ENCODE results near the gene SELENOP.
"Not testable (repeated sequence)": the region's sequence is repeated elsewhere in the genome, so short reads cannot be mapped to it uniquely, and the experiment has no call there.

The SELENOP gene

DNA sequence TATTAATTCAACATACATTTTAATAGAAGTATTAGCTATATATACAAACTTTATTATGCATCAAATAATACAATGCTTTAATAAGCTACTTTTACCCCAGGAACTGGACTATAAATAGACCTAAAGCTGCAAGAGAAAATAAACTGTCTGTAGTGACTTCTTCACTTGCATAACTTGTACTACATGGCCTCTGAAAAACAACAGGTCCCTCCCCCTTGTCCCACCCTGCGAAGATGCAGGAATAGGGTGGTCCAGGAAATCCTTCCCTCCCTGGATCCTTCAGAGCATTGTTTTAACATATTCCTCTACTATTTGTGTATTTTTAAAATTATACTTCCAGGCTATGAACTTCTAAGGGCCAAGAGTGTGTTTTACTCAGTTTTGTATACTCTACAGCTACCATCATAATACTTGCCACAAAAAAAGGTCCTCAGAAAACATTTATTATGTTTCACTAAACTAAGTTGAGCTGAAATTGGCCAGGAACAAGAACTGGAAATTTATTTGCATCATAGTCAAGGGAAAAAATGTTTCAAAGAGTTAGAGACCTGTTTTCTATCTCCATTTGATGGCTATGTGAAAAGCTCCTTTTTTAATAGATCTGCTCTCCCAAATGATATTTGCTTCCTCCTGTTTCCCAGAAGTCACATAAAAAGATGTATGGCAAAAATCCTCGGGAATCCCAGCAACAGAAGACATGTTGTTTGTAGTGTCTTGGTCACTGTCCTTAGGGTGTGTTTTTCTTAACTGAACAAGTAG, 15.2 kb upstream of the SELENOP start:
- no peak for DNase-seq (ENCODE audit: low read depth)

DNA sequence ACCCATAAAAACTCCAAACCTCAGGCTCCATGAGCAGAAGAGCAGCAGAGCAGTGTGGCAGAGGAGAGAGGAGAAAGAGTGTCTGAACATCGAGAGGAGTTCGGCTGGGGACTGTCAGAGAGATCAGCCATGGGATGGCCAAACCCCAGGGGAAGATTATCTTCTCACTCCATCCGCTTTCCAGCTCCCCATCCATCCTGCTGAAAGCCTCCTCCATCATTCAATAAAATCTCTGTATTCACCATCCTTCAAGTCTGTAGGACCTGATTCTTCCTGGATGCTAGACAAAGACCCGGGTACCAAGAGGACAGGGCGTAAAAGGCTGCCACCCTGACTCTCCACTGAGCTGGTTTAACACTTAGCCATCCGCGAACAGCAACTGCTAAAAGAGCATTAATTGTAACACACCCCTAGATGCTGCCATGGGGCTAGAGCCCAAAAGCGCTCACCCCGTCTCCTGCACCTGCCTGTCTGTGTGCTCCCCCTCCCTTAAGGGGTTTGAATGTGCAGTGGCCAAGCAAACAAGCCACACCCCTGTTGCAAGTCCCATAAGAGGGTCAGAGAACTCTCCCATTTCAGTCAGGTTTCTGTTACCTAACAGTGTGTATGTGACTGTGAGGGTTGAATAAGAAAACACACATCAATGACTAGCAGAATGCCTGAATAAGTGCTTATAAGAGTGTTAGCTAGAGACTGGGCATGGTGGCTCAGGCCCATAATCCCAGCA, 13.9 kb upstream of the SELENOP start:
- no peak for DNase-seq (ENCODE audit: low read depth)

DNA sequence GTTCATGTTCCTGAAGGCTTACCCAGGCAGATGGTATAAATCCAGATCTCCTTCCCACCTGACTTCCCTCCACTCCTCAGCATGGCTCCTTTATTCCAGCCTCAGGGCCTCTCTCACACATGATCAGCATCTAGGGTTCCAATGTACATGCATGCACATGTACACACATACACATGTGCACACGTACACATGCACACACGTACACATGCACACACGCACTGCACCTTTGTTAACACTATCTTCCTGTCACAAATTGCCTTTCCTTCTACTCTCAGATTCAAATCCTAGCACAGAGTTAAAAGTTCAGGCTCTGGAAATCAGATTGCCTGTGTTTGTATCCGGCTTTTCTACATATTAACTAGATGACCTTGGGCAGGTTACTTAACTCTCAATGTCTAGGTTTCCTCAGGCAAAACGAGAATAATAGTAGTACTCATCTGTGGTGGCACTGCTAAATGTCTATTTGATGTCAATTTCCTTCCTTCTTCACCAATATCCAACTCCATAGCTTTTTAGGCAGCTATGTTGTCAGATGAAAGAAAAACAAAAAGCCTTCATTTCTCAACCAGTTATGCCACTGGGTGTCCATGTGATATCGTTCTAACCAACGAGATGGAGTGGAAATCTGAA, 12.8 kb upstream of the SELENOP start:
- DNase-seq (ENCODE audit: low read depth): no peak

DNA sequence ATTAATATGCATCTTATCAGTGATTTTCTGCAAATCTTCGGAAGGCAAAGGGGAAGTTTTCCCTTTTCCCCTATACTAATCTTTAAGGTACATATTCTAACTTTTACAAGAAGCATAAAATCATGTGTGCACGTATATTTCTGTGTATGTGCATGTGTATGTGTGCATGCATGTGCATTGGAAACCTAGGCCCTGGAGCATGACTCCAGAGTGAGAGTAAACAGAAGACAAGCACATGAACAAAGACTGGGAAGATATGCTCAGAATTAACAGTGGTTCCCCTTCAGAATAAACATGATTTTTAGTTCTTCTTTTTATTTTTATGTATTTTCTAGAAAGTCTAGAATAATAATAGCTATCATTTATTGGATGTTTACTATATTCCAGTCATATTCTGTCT, 10.9 kb upstream of the SELENOP start:
- DNase-seq (ENCODE audit: low read depth): no peak

DNA sequence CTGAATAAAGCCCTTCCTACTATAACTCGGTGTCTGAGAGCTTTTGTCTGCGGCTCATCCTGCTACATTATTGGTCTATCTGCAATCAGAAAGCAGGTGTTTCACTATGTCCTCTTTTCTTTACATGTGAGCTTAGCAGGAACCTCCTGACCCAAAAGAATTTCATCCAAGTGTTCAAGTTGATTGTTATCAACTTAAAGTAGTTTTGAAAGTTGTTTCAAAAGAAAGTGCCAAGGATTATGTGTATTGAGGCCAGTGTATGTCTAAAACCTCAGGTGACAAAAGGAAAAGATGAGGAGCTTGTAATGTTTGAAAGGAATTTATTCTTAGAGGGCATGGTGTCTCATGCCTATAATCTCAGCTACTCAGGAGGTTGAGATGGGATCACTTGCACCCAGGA, 8.1 kb upstream of the SELENOP start:
- no peak for DNase-seq (ENCODE audit: low read depth)

DNA sequence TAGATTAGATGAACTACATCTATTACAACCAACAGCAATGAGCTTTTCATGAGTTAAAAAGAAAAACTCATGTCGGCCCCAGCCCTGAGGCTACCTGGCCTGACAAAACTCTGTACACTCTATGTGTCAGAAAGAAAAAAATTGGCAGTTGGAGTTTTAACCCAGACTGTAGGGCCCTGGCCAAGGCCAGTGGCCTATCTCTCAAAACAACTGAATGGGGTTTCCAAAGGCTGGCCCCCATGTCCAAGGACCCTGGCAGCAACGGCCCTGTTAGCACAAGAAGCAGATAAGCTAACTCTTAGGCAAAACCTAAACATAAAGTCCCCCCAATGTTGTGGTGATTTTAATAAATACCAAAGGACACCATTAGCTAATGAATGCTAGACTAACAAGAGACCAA, 4.9 kb upstream of the SELENOP start:
- not testable (repeated sequence) for DNase-seq (ENCODE audit: low read depth)

DNA sequence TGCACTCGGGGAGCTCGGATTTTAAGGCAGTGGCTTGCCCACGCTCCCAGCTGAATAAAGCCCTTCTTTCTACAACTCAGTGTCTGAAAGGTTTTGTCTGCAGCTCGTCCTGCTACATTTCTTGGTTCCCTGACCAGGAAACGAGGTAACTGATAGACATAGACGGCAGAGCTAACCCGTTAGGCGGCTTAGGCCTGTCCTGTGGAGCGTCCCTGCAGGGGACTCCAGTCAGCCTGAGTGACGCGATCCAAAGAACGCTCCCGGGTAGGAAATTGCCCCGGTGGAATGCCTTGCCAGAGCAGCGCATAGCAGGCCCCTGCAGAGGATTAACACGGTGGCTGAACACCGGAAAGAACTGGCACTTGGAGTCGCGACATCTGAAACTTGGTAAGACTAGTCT, 1.8 kb upstream of the SELENOP start:
- no peak for DNase-seq (ENCODE audit: low read depth)

DNA sequence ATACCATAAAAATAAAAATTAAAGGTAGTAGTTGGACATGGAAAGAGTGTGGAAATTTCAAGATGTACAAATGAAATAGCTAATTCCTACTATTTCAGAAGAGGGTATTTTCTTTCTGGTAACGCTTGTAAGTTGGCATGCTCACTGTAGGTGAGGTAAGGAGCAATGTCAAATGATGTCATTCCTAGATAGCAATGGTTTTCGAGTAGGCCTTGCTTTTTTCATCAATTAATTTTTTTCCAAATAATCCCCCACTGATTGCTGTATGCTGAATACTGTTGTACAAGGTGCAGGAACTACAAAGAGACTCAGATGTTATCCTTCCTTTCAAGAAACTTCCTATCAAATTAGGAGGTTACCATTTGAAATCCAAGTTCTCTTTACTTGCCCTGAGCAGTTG, 928 bp upstream of the SELENOP start:
- DNase-seq (ENCODE audit: low read depth): no peak

DNA sequence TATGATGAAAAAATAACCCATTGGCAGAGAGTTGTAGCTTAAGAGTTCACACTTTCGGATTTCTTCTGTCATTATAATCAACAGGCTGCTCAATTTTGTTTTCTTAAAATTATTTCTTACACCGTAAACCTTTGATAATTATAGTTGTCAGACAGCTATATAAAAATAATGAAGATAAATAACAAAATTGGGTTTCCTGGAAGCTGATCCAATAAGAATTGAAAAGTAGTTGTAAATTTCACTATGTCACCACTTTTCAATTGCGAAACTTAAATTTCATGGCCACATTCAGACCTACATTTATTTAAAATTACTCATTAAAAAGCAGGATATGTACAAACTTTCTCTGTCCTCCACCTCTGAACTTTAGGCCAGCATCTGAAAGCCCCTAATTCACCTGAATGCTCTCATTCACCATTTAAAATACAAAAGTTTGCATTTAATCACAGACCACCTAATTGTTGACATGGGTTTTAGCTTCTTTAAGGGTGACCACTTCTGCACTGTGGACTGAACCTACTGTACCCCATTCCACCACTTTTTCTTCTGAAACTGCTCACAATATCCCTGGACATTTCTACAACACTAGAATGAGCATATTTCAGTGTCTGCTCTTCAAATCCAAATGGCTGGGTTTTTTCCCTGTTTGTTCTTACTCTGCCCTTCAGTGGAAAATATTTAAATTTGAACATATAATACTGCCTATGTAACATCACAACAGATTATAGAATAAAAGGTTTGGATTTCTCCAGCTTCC, 680 bp downstream of the SELENOP start:
- no peak for DNase-seq (ENCODE audit: low read depth)

DNA sequence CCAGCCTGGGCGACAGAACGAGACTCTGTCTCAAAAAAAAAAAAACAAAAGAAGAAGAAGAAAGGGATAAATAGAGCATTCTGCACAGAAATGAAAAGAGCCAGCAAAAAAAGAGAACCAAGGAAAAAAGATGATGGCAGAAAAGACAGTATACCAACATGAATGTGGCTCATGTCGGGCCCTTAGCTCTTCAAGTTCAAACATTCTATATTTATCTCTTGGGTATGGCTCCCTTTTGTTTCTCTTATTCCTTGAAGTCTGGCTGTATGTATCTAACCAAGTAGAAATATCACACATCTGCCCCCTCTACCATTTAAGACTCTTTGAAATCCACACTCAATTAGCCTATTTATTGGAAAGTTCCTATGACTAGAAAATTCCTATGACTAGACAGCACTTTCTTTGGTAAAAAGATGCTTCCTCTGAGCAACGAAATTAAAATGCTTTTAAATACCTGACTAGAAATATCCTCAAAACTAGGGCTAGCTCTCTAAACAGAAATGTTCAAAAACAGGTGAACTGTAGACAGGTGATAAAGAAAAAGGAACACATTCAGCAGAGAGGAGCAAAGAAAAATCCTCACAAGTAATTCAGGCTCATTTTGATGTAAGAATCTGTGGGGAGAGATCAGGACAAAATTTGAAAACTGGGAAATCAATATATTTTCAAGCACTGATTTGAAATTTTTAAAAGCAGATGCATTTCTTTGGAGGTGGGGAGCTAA, 2.6 kb downstream of the SELENOP start:
- no peak for DNase-seq (ENCODE audit: low read depth)

DNA sequence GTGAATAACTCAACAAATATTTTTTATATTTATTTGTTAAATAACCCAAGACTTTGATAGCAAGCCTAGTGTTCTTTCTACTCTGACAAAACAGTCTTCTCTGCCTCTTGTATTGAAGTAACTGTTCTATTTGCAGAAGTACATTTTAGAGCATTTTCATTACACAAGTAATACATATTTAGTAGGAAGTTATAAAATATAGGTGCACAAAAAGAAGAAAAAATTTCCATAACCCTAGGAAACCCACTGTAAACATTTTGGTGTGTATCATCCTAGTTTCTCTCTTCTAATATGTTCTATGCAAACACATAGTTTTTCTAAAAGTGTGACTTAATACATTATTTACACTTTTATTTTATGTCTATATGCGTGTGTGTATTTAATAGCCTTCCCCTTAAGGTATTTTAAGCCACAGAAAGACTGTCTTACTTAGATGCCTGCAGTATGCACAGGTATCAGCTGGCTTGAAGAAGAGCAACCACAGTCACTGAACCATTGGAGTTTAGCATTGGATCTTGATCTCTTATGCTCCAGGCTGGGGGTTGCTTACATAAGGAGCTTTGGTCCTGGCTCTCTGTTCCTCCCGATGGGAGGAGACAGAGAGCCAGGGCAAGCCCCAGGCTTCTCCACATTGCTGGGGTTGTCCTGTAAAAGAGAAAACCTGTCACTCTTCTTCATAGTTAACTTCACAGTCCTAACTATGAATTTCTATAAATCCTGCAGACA, 3.8 kb downstream of the SELENOP start:
- no peak for DNase-seq (ENCODE audit: low read depth)

DNA sequence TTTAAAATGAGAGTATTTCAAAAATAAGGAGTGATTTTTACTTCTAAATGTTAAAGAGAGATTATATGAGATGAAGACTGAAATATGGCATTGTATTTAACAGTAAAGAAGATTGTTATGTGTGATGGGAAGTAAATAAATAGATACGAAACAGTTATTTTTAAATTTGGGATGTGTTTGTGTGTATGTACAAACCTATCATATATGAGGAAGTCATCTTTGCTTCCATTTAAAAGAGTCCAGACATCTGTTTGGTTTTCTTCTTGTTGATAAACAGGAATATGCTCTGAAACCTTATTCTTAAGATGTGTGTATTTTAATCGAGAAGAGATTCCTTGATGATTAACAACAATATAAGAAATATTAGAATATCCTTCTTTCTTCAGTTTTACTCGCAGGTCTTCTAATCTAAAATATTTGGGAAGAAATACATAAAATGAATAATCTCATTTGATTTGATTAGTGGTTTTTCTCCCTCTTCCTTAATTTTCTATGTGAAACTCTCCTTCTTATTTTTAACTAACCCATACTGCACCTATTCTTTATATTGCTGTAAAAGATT, 4.9 kb downstream of the SELENOP start:
- no peak for DNase-seq (ENCODE audit: low read depth)

DNA sequence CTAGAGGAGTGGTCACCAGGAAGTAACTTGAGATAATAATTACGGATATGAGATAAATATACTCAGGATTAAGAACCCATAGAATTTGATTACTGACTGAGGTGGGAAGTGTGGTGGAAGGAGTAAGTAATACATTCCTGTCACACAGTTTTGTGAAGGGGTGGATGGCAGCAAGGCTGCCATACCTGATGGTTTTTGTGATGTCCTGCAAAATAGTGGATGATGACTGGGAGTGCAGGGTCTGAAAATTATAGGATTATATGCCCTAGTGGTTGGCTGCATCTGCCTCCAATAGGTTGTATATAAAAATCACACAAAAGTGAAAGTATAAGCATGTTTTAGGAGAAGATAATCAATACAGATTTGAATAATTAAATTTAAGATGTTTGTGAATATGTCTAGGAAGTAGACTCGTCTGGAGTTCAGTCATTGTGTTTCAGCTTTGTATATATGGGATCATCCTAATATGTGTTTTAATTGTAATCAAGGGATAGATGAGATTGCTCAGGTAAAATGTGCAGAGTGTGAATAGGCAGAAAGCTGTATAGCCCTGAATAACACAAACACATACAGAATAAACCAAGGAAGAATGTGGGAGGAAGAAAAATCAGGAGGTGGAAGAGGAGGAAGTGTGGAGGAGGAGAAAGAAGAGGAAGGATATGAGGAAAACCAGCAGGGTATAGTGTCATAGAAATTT, 5.5 kb downstream of the SELENOP start:
- DNase-seq (ENCODE audit: low read depth): no peak

DNA sequence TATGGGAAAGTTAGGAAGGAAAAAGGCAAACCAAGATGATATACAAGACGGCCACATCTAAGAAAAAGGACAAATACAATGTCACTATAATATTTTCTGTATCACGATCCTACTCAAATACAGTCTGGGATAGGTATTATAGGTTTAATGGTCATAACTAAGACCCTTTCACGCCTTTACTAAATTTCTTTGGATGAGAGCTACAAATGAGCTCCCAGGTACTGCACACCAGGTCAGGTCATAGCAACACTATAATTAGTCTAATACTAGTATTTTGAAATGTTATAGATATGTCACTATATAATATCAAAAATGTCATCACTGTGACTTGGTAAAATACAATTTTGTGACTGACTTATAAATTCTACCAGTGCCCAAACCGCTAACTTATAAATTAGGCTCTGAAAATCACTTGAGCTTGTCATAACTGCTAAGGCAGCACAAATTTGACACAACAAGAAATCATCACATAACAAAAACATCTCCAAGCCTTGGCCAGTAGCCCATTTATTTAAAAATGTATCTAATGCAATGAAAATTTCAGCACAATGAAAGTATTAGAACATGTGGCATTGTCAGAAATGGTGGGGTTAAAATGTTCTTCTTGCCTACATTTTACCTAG, 6.9 kb downstream of the SELENOP start:
- no peak for DNase-seq (ENCODE audit: low read depth)

DNA sequence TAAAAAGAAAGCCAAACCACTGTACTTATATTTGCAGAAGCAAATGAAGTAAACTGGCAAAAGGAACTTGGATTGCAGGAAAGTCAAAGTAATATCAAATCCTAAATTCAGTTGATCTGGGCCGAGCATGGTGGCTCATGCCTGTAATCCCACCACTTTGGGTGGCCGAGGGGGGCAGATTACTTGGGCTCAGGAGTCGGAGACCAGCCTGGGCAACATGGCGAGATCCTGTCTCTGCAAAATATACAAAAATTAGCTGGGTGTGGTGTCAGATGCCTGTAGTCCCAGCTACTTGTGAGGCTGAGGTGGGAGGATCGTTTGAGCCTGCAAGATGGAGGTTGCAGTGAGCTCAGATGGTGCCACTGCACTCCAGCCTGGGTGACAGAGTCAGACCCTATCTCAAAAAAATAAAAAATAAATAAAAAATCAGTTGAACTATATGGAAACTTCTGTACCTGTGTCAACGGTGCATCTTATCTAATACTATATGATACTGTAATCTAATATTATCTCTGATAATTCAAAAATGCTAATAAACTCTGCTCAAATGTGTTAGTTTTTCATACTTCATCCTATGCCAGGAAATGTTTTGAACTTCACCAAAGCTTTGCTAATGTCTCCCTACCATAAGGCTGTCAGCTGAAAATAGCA, 10.1 kb downstream of the SELENOP start:
- no peak for DNase-seq (ENCODE audit: low read depth)

DNA sequence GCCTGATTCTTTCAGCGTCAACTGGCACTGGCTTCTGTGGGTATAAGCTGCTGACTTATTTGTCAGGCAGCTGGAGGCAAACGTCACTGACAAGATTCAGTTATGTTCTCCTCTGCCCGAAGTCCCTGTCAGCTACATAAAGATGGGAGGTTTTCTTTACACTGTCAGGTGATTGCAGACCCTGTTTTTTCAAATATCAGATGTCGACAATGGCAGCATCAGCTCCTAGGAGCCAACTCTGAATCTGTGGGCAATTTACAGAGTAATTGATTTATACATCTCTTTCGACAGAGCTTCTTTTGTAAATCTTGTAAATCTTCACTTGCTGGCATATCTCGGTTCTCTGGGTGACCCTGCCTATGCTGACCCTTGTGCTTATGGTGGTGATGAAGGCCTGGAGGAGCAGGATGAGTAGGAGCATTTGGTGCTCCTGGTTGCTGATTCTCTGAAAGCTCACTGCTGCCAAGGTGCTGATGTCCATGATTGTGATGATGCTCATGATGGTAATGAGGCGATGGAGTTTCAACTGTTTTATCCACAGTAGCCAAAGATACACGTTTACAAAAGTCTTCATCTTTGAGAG, 10.9 kb downstream of the SELENOP start:
- DNase-seq (ENCODE audit: low read depth): no peak

DNA sequence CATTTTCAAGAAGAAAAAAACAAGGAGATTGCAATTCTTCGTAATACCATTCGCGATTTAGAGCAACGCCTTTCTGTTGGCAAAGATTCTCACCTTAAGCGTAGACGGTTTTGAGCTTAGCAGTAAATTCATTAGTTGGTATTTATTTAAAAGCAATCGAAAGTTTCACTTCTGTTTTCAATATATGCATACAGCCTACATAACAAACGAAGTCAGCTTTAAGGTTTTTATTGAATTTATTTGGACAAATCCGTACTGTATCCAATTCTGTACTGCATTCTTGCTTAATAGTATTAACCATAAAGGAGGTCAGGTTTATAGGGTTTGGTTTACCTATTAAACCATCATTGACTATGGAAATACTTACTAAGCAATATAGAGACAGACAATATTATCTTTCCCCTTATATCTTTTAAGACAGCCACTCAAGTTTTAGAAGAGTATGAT, 12.0 kb downstream of the SELENOP start:
- DNase-seq (ENCODE audit: low read depth): no peak

DNA sequence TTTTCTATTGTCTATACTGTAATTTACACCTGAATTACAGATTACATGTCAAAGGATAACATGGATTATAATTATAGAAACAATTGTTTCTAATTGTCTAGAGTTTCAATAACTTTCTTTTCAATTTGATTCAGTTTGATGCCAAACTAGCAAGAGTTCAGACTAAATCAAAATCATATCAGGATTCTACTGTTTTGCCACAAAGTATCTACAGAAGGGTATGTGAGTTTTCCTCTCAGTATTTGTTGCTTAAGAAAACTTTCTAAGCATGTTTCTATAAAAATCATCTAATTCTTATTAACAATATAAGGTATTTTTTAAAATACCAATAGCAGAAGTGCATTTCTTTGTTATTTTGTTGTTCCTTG, 12.5 kb downstream of the SELENOP start:
- no peak for DNase-seq (ENCODE audit: low read depth)
